H54 (cell line): Measurements from ENCODE around the gene DDX18.
"Not testable (repeated sequence)": the region's sequence is repeated elsewhere in the genome, so short reads cannot be mapped to it uniquely, and the experiment has no call there.

Experiments
- DNase-seq: peaks from one replicate; pipeline ENCODE4 v3.0.0; 2011; ENCODE audit warnings: low spot score, mixed read lengths; ENCODE audit not compliant: insufficient read length
- FAIRE-seq: peaks from 3 replicates; lab custom pipeline; 2011; peaks lifted over from hg19 to GRCh38; lab: Jason Lieb, UNC
- POLR2A ChIP-seq: IDR thresholded peaks from 2 replicates; pipeline ENCODE4 v1.6.1; 2011; ENCODE audit warnings: low read depth, mild to moderate bottlenecking, low read length

The DDX18 gene

GRCh38 chr2:117818921-117819320 lies 4.4 kb downstream of the DDX18 start:
- no peak for TF ChIP-seq POLR2A

GRCh38 chr2:117820444-117820843 lies 6.0 kb downstream of the DDX18 start:
- TF ChIP-seq POLR2A, result no peak
- DNase-seq, result no peak
- FAIRE-seq, result no peak

More at GRCh38 chr2:117818921-117819320, 4.4 kb downstream of the DDX18 start:
- FAIRE-seq (no peak), DNase-seq (no peak)

- no peak for TF ChIP-seq POLR2A
- FAIRE-seq, result no peak
- no peak for DNase-seq
Measured at GRCh38 chr2:117825437-117825836, 10.9 kb downstream of the DDX18 start.

GRCh38 chr2:117827464-117827863 lies 13.0 kb downstream of the DDX18 start:
- not testable (repeated sequence) for FAIRE-seq

GRCh38 chr2:117828870-117829269 lies 14.4 kb downstream of the DDX18 start:
- TF ChIP-seq POLR2A, result no peak
- no peak for FAIRE-seq
- DNase-seq, result no peak

More at GRCh38 chr2:117827464-117827863, 13.0 kb downstream of the DDX18 start:
- not testable (repeated sequence) for DNase-seq

GRCh38 chr2:117832332-117832731 lies 17.8 kb downstream of the DDX18 start:
- no peak for FAIRE-seq
- no peak for TF ChIP-seq POLR2A
- DNase-seq, result no peak

GRCh38 chr2:117832905-117833613 lies 18.6 kb downstream of the DDX18 start:
- no peak for FAIRE-seq
- DNase-seq, result peak; percentile 18
- no peak for TF ChIP-seq POLR2A

- no peak for FAIRE-seq
- DNase-seq, result no peak
- no peak for TF ChIP-seq POLR2A
Measured at GRCh38 chr2:117833911-117834310, 19.4 kb downstream of the DDX18 start.

- no peak for FAIRE-seq
- TF ChIP-seq POLR2A, result no peak
Measured at GRCh38 chr2:117834992-117835391, 20.5 kb downstream of the DDX18 start.

GRCh38 chr2:117835990-117836760 lies 21.7 kb downstream of the DDX18 start:
- TF ChIP-seq POLR2A, result no peak
- no peak for FAIRE-seq
- peak; percentile 19 for DNase-seq

More at GRCh38 chr2:117834992-117835391, 20.5 kb downstream of the DDX18 start:
- no peak for DNase-seq

- no peak for DNase-seq
- no peak for TF ChIP-seq POLR2A
- no peak for FAIRE-seq
Measured at GRCh38 chr2:117845304-117845703, 30.8 kb downstream of the DDX18 start.

GRCh38 chr2:117850015-117850414 lies 35.5 kb downstream of the DDX18 start:
- FAIRE-seq (no peak), DNase-seq (no peak)
- TF ChIP-seq POLR2A, result no peak

- no peak for DNase-seq
- FAIRE-seq, result no peak
- TF ChIP-seq POLR2A, result no peak
Measured at GRCh38 chr2:117850461-117850860, 36.0 kb downstream of the DDX18 start.

- TF ChIP-seq POLR2A, result no peak
- DNase-seq (no peak), FAIRE-seq (no peak)
Measured at GRCh38 chr2:117851969-117852368, 37.5 kb downstream of the DDX18 start.

GRCh38 chr2:117853316-117853715 lies 38.8 kb downstream of the DDX18 start:
- FAIRE-seq, result no peak
- no peak for TF ChIP-seq POLR2A
- DNase-seq, result no peak
